Measurements from ENCODE around the gene PGRMC2.
"Not testable (repeated sequence)": the region's sequence is repeated elsewhere in the genome, so short reads cannot be mapped to it uniquely, and the experiment has no call there.

Gene PGRMC2

DNA sequence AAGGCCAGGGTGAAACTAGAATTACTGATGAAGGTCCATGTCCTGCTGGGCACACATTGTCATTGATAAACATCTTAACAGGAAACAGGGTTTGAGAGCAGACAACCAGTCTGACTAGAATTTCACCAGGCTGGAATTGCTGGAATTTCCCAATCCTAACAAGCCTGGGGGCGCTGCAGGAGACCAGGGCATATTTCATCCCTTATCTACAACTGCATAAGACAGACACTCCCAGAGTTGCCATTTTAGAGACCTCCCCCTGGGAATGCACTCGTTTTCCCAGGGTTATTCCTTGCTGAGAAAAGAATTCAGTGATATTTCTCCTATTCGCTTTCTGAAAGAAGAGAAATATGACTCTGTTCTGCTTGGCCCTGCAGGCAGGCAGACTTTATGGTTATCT lies 22.1 kb downstream of the PGRMC2 start (continued):
- TF ChIP-seq, protein P1, sequence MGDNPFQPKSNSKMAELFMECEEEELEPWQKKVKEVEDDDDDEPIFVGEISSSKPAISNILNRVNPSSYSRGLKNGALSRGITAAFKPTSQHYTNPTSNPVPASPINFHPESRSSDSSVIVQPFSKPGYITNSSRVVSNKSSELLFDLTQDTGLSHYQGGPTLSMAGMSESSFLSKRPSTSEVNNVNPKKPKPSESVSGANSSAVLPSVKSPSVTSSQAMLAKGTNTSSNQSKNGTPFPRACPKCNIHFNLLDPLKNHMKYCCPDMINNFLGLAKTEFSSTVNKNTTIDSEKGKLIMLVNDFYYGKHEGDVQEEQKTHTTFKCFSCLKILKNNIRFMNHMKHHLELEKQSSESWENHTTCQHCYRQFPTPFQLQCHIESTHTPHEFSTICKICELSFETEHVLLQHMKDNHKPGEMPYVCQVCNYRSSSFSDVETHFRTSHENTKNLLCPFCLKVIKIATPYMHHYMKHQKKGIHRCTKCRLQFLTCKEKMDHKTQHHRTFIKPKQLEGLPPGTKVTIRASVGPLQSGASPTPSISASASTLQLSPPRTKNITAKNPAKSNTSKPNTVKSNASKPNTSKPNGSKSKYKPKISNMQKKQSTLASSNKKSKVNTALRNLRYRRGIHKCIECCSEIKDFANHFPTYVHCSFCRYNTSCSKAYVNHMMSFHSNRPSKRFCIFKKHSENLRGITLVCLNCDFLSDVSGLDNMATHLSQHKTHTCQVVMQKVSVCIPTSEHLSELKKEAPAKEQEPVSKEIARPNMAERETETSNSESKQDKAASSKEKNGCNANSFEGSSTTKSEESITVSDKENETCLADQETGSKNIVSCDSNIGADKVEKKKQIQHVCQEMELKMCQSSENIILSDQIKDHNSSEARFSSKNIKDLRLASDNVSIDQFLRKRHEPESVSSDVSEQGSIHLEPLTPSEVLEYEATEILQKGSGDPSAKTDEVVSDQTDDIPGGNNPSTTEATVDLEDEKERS (tag by site-specific recombination; IDR thresholded peaks at IDR 0.05) = peak; percentile 80; the same call in 1 of the 2 replicates
- peak; percentile 98 for TF ChIP-seq SETDB1 (IDR thresholded peaks at IDR 0.05; ENCODE audit: insufficient read length, low read length)

DNA sequence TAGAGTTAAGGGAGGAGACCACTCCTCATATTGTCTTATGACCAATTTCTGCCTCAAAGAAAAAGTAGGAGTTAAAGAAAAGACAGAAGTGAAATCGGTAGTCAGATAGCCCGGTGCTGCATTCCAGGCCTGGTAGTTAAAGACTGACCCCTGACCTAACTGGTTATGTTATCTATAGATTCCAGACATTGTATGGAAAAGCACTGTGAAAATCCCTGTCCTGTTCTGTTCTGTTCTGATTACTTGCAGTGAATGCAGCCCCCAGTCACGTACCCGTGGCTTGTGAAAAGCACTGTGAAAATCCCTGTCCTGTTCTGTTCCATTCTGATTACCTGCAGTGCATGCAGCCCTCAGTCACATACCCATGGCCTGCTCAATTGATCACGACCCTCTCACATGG lies 27.7 kb downstream of the PGRMC2 start:
- H3K4me1 ChIP-seq (ENCODE audit: control insufficient read depth, insufficient read depth, low read length); H3K4me3 ChIP-seq (ENCODE audit: low read depth, low read length); H3K36me3 ChIP-seq (ENCODE audit: control insufficient read depth in 2 of 2, insufficient read depth in 1 of 2, low read length in 2 of 2); H3K27ac ChIP-seq (ENCODE audit: extremely low read depth, low read depth, low read length); H3K9me3 ChIP-seq (ENCODE audit: control insufficient read depth, insufficient read depth, low read depth, low read length); CTCF ChIA-PET; POLR2A ChIA-PET: not testable (repeated sequence)

DNA sequence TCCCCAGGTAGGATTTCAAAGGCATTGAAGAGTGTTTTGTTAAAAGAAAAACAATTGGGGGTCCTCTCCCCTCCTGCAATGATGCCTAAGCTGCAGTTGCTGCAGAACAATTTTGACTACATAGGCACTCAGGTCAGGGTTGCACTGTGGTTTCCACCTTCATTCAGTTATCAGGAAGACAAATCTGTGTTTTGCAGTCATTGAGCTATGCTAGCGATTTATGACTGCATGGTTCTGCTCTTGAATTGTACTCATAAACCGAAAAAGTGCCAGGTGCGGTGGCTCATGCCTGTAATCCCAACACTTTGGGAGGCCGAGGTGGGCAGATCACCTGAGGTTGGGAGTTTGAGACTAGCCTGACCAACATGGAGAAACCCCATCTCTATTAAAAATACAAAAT lies 29.4 kb downstream of the PGRMC2 start:
- H3K36me3 ChIP-seq (ENCODE audit: control insufficient read depth in 2 of 2, insufficient read depth in 1 of 2, low read length in 2 of 2); H3K27ac ChIP-seq (ENCODE audit: extremely low read depth, low read depth, low read length); H3K9me3 ChIP-seq (ENCODE audit: control insufficient read depth, insufficient read depth, low read depth, low read length); H3K4me1 ChIP-seq (ENCODE audit: control insufficient read depth, insufficient read depth, low read length); CTCF ChIA-PET; H3K4me3 ChIP-seq (ENCODE audit: low read depth, low read length); POLR2A ChIA-PET: not testable (repeated sequence)

DNA sequence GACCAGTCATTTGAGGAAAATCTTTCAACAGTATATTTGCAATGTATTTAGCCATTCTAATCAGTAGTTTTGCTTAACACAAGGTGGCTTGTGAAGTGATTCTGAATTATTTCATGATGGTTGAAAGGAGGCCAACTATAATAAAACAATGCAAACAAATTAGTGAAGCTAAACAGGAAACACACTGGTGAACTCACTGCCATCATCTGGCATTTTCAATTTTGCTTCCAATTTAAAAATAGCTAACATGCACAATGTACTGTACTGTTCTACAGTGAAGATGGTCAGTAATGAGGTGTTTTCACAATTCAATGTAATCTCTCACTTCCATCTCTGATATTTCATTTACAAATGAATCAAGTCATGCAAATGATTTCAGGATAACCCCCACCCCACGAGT lies 31.1 kb downstream of the PGRMC2 start:
- Histone ChIP-seq H3K4me1 (ENCODE audit: control insufficient read depth, insufficient read depth, low read length) (no peaks in the 10 kb centered on the region; the same call in 1 of the 2 replicates), H3K36me3 (ENCODE audit: control insufficient read depth in 2 of 2, insufficient read depth in 1 of 2, low read length in 2 of 2) (no peaks in the 10 kb centered on the region), H3K9me3 (ENCODE audit: control insufficient read depth, insufficient read depth, low read depth, low read length) (no peaks in the 10 kb centered on the region), H3K4me3 (ENCODE audit: low read depth, low read length) (no peak overlapping the region), H3K27ac (ENCODE audit: extremely low read depth, low read depth, low read length) (no peak overlapping the region)
- TF ChIP-seq ZNF202 (tag by site-specific recombination; IDR thresholded peaks at IDR 0.05; ENCODE audit: borderline replicate concordance) = no peak
- TF ChIP-seq, protein P2, sequence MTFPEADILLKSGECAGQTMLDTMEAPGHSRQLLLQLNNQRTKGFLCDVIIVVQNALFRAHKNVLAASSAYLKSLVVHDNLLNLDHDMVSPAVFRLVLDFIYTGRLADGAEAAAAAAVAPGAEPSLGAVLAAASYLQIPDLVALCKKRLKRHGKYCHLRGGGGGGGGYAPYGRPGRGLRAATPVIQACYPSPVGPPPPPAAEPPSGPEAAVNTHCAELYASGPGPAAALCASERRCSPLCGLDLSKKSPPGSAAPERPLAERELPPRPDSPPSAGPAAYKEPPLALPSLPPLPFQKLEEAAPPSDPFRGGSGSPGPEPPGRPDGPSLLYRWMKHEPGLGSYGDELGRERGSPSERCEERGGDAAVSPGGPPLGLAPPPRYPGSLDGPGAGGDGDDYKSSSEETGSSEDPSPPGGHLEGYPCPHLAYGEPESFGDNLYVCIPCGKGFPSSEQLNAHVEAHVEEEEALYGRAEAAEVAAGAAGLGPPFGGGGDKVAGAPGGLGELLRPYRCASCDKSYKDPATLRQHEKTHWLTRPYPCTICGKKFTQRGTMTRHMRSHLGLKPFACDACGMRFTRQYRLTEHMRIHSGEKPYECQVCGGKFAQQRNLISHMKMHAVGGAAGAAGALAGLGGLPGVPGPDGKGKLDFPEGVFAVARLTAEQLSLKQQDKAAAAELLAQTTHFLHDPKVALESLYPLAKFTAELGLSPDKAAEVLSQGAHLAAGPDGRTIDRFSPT (tag by site-specific recombination; IDR thresholded peaks at IDR 0.05) = no peak
- TF ChIP-seq, protein P3, sequence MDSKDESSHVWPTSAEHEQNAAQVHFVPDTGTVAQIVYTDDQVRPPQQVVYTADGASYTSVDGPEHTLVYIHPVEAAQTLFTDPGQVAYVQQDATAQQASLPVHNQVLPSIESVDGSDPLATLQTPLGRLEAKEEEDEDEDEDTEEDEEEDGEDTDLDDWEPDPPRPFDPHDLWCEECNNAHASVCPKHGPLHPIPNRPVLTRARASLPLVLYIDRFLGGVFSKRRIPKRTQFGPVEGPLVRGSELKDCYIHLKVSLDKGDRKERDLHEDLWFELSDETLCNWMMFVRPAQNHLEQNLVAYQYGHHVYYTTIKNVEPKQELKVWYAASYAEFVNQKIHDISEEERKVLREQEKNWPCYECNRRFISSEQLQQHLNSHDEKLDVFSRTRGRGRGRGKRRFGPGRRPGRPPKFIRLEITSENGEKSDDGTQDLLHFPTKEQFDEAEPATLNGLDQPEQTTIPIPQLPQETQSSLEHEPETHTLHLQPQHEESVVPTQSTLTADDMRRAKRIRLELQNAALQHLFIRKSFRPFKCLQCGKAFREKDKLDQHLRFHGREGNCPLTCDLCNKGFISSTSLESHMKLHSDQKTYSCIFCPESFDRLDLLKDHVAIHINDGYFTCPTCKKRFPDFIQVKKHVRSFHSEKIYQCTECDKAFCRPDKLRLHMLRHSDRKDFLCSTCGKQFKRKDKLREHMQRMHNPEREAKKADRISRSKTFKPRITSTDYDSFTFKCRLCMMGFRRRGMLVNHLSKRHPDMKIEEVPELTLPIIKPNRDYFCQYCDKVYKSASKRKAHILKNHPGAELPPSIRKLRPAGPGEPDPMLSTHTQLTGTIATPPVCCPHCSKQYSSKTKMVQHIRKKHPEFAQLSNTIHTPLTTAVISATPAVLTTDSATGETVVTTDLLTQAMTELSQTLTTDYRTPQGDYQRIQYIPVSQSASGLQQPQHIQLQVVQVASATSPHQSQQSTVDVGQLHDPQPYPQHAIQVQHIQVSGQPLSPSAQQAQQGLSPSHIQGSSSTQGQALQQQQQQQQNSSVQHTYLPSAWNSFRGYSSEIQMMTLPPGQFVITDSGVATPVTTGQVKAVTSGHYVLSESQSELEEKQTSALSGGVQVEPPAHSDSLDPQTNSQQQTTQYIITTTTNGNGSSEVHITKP (tag by site-specific recombination; IDR thresholded peaks at IDR 0.05) = no peak
- TF ChIP-seq ZNF292 (tag by site-specific recombination; IDR thresholded peaks at IDR 0.05; ENCODE audit: borderline replicate concordance, low read depth) = no peak
- TF ChIP-seq ZNF157 (tag by site-specific recombination; IDR thresholded peaks at IDR 0.05) = no peak
- TF ChIP-seq ZNF16 (tag by site-specific recombination; IDR thresholded peaks at IDR 0.05; ENCODE audit: low read depth) = no peak
- TF ChIP-seq ZNF426 (tag by site-specific recombination; IDR thresholded peaks at IDR 0.05) = no peak
- TF ChIP-seq, protein P4, sequence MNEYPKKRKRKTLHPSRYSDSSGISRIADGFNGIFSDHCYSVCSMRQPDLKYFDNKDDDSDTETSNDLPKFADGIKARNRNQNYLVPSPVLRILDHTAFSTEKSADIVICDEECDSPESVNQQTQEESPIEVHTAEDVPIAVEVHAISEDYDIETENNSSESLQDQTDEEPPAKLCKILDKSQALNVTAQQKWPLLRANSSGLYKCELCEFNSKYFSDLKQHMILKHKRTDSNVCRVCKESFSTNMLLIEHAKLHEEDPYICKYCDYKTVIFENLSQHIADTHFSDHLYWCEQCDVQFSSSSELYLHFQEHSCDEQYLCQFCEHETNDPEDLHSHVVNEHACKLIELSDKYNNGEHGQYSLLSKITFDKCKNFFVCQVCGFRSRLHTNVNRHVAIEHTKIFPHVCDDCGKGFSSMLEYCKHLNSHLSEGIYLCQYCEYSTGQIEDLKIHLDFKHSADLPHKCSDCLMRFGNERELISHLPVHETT (tag by site-specific recombination; IDR thresholded peaks at IDR 0.05) = no peak
- TF ChIP-seq ZNF837 (tag by site-specific recombination; IDR thresholded peaks at IDR 0.05) = no peak
- TF ChIP-seq ZNF350 (tag by site-specific recombination; IDR thresholded peaks at IDR 0.05) = no peak
- TF ChIP-seq ZNF626 (tag by site-specific recombination; IDR thresholded peaks at IDR 0.05) = no peak
- TF ChIP-seq, protein P5, sequence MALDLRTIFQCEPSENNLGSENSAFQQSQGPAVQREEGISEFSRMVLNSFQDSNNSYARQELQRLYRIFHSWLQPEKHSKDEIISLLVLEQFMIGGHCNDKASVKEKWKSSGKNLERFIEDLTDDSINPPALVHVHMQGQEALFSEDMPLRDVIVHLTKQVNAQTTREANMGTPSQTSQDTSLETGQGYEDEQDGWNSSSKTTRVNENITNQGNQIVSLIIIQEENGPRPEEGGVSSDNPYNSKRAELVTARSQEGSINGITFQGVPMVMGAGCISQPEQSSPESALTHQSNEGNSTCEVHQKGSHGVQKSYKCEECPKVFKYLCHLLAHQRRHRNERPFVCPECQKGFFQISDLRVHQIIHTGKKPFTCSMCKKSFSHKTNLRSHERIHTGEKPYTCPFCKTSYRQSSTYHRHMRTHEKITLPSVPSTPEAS (tag by site-specific recombination; IDR thresholded peaks at IDR 0.05) = no peak
- CTCF ChIA-PET = no interaction called here
- POLR2A ChIA-PET = no interaction called here
